Caco-2 (cell line): ENCODE measurements around the gene GPR150. TPM values are rescaled to one million over a fixed set of nuclear protein-coding genes. Genes with fewer than 3 reads are reported as not detected.

ENCODE experiments used
- BruUV-seq: library from RNA; stranded (reverse); fragments of 400-500 nt; replicated peaks from 2 replicates; lab custom pipeline; 2021; lab: Mats Ljungman, UMichigan
- CTCF ChIA-PET: fragments of 300-600 bp; sonication (Branson Sonifier 250); formaldehyde crosslinking; loops from one replicate; lab custom pipeline; 2022; ENCODE audit warnings: antibody characterized with exemption; lab: Charles Lee
- POLR2A ChIA-PET: fragments of 300-600 bp; sonication (Branson Sonifier 250); formaldehyde crosslinking; loops from one replicate; lab custom pipeline; 2022; ENCODE audit warnings: antibody characterized with exemption; lab: Charles Lee
- DNase-seq, 2 experiments: peaks; one replicate each; pipeline versions ENCODE4 v3.0.0 to v3.0.0-alpha.2; 2020 to 2022
- H3K27me3 ChIP-seq: replicated peaks from 2 replicates; pipeline ENCODE4 v1.6.0; 2011; ENCODE audit warnings: low read length; ENCODE audit not compliant: control insufficient read depth, insufficient read depth
- H3K36me3 ChIP-seq: 2 replicates; pipeline ENCODE4 v1.5.1; 2011; ENCODE audit warnings: low read length; ENCODE audit not compliant: control insufficient read depth, insufficient read depth
- H3K4me1 ChIP-seq: fragments of 250-450 bp; sonication (Bioruptor Pico); 2 replicates; pipeline ENCODE4 v1.5.1; 2020; ENCODE audit warnings: mild to moderate bottlenecking
- H3K4me3 ChIP-seq: 2 replicates; pipeline ENCODE4 v1.5.1; 2011; ENCODE audit warnings: low read depth, mild to moderate bottlenecking, control low read depth, low read length
- H3K9me3 ChIP-seq: fragments of 250-450 bp; sonication (Bioruptor Pico); 2 replicates; pipeline ENCODE4 v1.5.1; 2020; ENCODE audit warnings: mild to moderate bottlenecking, moderate library complexity
- H3K27ac Mint-ChIP-seq: one replicate; pipeline ENCODE4 v1.8.0; 2022; ENCODE audit warnings: mixed read lengths; ENCODE audit not compliant: unreplicated experiment
- H3K27me3 Mint-ChIP-seq: one replicate; pipeline ENCODE4 v1.8.0; 2022; ENCODE audit warnings: mixed read lengths; ENCODE audit not compliant: insufficient read depth, unreplicated experiment
- H3K36me3 Mint-ChIP-seq: one replicate; pipeline ENCODE4 v1.8.0; 2022; ENCODE audit warnings: mild to moderate bottlenecking, mixed read lengths; ENCODE audit not compliant: insufficient read depth, unreplicated experiment
- H3K4me1 Mint-ChIP-seq: one replicate; pipeline ENCODE4 v1.8.0; 2022; ENCODE audit warnings: low read depth, mixed read lengths; ENCODE audit not compliant: unreplicated experiment
- H3K4me3 Mint-ChIP-seq: one replicate; pipeline ENCODE4 v1.8.0; 2022; ENCODE audit warnings: mild to moderate bottlenecking, moderate library complexity, mixed read lengths; ENCODE audit not compliant: unreplicated experiment
- H3K9me3 Mint-ChIP-seq: one replicate; pipeline ENCODE4 v1.8.0; 2022; ENCODE audit warnings: mixed read lengths; ENCODE audit not compliant: unreplicated experiment
- intact Hi-C: fragments of 100-400 bp; cut with micrococcal nuclease; formaldehyde crosslinking; loops from one replicate; pipeline ENCODE4 v1.10.0; 2022; ENCODE audit not compliant: unreplicated experiment
- total RNA-seq: library from RNA; stranded (reverse); gene quantifications from 2 replicates; pipeline ENCODE4 v1.2.3, GENCODE V29; 2022
- TF ChIP-seq, protein P1 (sequence below), 2 experiments: fragments of 200-600 bp in 1 of 2; IDR thresholded peaks; 1 replicate in 1 of 2; 2 replicates in 1 of 2; pipeline versions ENCODE4 v1.5.1 to v1.8.0; 2011 to 2022; ENCODE audit warnings: antibody characterized with exemption in 1 of 2, control low read depth in 1 of 2, inconsistent platforms in 1 of 2, low read depth in 1 of 2, low read length in 1 of 2, mild to moderate bottlenecking in 1 of 2, moderate library complexity in 1 of 2; ENCODE audit not compliant: insufficient read depth in 1 of 2, severe bottlenecking in 1 of 2, unreplicated experiment in 1 of 2

Gene GPR150
- total RNA-seq, 1 experiment from 2014 or later = 0.27 TPM

DNA sequence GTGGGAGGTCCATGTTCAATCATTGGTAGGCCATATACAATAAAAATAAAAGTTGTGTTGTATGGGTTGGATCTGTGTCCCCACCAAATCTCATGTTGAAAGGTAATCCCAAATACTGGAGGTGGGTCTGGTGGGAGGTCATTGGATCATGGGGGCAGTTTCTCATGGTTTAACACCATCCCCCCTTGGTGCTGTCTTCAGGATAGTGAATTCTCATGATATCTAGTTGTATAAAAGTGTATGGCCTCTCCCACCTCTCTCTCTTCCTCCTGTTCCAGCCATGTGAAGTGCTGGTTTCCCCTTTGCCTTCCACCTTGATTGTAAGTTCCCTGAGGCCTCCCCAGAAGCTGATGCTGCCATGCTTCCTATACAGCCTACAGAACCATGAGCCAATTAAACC is 47.8 kb downstream of the GPR150 start:
- H3K27ac Mint-ChIP-seq = no peak overlapping the region
- POLR2A ChIA-PET = no interaction called here

DNA sequence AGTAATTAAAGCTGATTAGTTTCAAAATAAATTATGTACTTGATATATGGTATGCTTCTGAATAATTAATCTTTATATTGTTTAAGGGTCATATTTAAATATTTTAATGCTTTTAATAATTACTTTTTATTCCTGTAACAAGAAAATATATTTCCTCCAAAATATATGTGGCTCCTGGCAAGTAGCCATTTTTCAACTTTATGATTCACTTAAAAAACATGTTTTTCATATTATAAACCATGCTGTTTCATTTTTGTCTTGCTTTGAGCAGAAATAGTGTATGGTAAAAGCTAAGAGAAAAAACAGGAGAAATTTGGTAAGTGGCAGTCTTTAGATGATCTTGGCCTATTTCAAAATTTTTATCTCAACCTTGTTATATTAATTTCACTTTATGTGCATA is 48.3 kb downstream of the GPR150 start:
- Histone ChIP-seq H3K4me3 (no peak overlapping the region), H3K4me1 (peaks cover 36% of the 10 kb centered on the region), H3K36me3 (no peaks in the 10 kb centered on the region), H3K9me3 (no peaks in the 10 kb centered on the region; the same call in 1 of the 2 replicates), H3K27me3 (no peaks in the 10 kb centered on the region)
- ChIA-PET POLR2A (no interaction called here), CTCF (no interaction called here)
- Mint-ChIP-seq H3K27ac (no peak overlapping the region), H3K27me3 (no peaks in the 10 kb centered on the region), H3K4me1 (peaks cover 22% of the 10 kb centered on the region), H3K36me3 (no peaks in the 10 kb centered on the region), H3K4me3 (no peak overlapping the region), H3K9me3 (no peaks in the 10 kb centered on the region)
- TF ChIP-seq, protein P1, sequence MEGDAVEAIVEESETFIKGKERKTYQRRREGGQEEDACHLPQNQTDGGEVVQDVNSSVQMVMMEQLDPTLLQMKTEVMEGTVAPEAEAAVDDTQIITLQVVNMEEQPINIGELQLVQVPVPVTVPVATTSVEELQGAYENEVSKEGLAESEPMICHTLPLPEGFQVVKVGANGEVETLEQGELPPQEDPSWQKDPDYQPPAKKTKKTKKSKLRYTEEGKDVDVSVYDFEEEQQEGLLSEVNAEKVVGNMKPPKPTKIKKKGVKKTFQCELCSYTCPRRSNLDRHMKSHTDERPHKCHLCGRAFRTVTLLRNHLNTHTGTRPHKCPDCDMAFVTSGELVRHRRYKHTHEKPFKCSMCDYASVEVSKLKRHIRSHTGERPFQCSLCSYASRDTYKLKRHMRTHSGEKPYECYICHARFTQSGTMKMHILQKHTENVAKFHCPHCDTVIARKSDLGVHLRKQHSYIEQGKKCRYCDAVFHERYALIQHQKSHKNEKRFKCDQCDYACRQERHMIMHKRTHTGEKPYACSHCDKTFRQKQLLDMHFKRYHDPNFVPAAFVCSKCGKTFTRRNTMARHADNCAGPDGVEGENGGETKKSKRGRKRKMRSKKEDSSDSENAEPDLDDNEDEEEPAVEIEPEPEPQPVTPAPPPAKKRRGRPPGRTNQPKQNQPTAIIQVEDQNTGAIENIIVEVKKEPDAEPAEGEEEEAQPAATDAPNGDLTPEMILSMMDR (IDR thresholded peaks at IDR 0.05; ENCODE audit: insufficient read depth in 1 of 2, low read depth in 1 of 2, low read length in 1 of 2, severe bottlenecking in 1 of 2, unreplicated experiment in 1 of 2) = no peak
- intact Hi-C loops = no loop called here
- BruUV-seq = no TSS peak
- no peak for DNase-seq

More for the DNA sequence above, 47.8 kb downstream of the GPR150 start:
- BruUV-seq = no TSS peak
- Mint-ChIP-seq H3K36me3 (no peaks in the 10 kb centered on the region), H3K4me1 (peaks cover 17% of the 10 kb centered on the region), H3K9me3 (no peaks in the 10 kb centered on the region), H3K4me3 (no peak overlapping the region), H3K27me3 (no peaks in the 10 kb centered on the region)
- DNase-seq = no peak
- no peak overlapping the region for H3K4me3 ChIP-seq
- TF ChIP-seq, protein P1 (IDR thresholded peaks at IDR 0.05; ENCODE audit: insufficient read depth in 1 of 2, low read depth in 1 of 2, low read length in 1 of 2, severe bottlenecking in 1 of 2, unreplicated experiment in 1 of 2) = no peak
- CTCF ChIA-PET = no interaction called here
- peaks cover 31% of the 10 kb centered on the region for H3K4me1 ChIP-seq
- intact Hi-C loops = no loop called here
- no peaks in the 10 kb centered on the region for H3K27me3 ChIP-seq
- no peaks in the 10 kb centered on the region for H3K36me3 ChIP-seq
- no peaks in the 10 kb centered on the region; the same call in 1 of the 2 replicates for H3K9me3 ChIP-seq

DNA sequence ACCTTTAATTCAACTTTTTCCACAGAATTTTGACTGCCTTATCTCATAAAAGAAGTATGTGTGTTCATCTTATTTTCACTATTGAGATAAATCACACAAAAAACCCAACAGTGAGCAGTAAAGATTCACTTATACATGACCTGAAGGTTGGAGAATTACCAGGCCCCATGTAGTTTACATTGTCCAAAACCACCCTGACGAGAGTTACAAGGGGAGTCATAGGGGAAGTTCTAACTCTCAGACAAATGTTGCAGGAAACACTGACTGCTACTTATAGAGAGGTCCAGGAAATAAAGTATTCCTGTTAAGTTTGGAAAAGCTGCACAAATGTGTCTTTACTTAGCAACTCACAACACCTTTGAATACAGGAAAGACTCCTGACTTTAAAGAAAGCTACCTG is 48.8 kb downstream of the GPR150 start:
- intact Hi-C loops = no loop called here
- no peak overlapping the region for H3K4me3 Mint-ChIP-seq
- no peak overlapping the region for H3K4me3 ChIP-seq
- H3K4me1 ChIP-seq = peaks cover 40% of the 10 kb centered on the region
- BruUV-seq = no TSS peak
- H3K27me3 ChIP-seq = no peaks in the 10 kb centered on the region
- no peak for DNase-seq
- no peaks in the 10 kb centered on the region; the same call in 1 of the 2 replicates for H3K9me3 ChIP-seq
- TF ChIP-seq, protein P1 (IDR thresholded peaks at IDR 0.05; ENCODE audit: insufficient read depth in 1 of 2, low read depth in 1 of 2, low read length in 1 of 2, severe bottlenecking in 1 of 2, unreplicated experiment in 1 of 2) = no peak
- no peaks in the 10 kb centered on the region for H3K9me3 Mint-ChIP-seq
- no peaks in the 10 kb centered on the region for H3K27me3 Mint-ChIP-seq
- ChIA-PET CTCF (no interaction called here), POLR2A (no interaction called here)
- H3K36me3 Mint-ChIP-seq = no peaks in the 10 kb centered on the region
- peaks cover 25% of the 10 kb centered on the region for H3K4me1 Mint-ChIP-seq
- no peak overlapping the region for H3K27ac Mint-ChIP-seq
- H3K36me3 ChIP-seq = no peaks in the 10 kb centered on the region
